A549 treated with AZD9567 at 1 μM for 4 hours (cell line): ENCODE results near the gene COL11A1. TPM values are rescaled to one million over a fixed set of nuclear protein-coding genes. Genes with fewer than 3 reads are reported as not detected.

Experiments
- total RNA-seq: library from RNA; stranded (reverse); fragments of 200-300 nt; extraction: Qiagen RNA extraction; gene quantifications from 5 replicates; pipeline ENCODE4 v1.2.3, GENCODE V29; 2022; ENCODE audit not compliant: insufficient read depth

The COL11A1 gene
- 2.1 to 8.0 TPM (median 2.6 TPM) in 5 replicates for total RNA-seq

GRCh38 chr1:103108376-103109150 is at the start of gene COL11A1:
TSS of gene COL11A1 (minus strand) at chr1:103108522. CDS start at chr1:103108178, 344 bp downstream.

